Measurements from ENCODE around the gene ASIC4. TPM values are rescaled to one million over a fixed set of nuclear protein-coding genes. Genes with fewer than 3 reads are reported as not detected.
A peak's percentile ranks its signal among the peaks of the same experiment; 100 is the strongest.

ASIC4 gene
- total RNA-seq, 1 experiment from 2014 or later, result not detected

DNA sequence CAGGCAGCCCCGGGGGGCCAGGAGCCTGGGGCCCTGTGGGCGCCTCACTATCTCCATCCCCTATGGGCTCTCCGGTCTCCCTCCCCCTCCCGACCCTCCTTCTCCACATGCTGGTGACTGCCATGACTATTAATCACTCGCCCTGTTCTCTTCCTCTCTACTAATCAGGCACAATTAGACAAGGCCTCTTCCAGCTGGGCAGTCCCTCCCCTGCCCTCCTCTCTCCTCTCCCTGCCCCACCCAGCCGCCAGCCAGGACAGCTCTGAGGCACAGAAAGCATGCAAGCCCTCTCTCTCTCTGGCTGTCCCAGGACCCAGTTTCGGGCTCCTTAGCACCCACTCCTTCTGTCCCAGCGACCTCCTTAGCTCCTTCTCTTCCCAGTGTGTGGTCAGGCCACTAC, 5.8 kb downstream of the ASIC4 start:
- H3K9me3 Mint-ChIP-seq (ENCODE audit: unreplicated experiment), result no peaks in the 10 kb centered on the region
- intact Hi-C loops (cut with micrococcal nuclease), result no loop called here
- TF ChIP-seq, protein P1, sequence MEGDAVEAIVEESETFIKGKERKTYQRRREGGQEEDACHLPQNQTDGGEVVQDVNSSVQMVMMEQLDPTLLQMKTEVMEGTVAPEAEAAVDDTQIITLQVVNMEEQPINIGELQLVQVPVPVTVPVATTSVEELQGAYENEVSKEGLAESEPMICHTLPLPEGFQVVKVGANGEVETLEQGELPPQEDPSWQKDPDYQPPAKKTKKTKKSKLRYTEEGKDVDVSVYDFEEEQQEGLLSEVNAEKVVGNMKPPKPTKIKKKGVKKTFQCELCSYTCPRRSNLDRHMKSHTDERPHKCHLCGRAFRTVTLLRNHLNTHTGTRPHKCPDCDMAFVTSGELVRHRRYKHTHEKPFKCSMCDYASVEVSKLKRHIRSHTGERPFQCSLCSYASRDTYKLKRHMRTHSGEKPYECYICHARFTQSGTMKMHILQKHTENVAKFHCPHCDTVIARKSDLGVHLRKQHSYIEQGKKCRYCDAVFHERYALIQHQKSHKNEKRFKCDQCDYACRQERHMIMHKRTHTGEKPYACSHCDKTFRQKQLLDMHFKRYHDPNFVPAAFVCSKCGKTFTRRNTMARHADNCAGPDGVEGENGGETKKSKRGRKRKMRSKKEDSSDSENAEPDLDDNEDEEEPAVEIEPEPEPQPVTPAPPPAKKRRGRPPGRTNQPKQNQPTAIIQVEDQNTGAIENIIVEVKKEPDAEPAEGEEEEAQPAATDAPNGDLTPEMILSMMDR (IDR thresholded peaks at IDR 0.05; ENCODE audit: unreplicated experiment), result no peak
- POLR2A ChIA-PET, result interaction anchor here (0.6 to 1.5 kb wide), 2 partner anchors 21 to 755 kb away, joined by 4 to 5 read pairs; partner anchors contain the start of gene GMPPA
- no peak for DNase-seq (ENCODE audit: unreplicated experiment)
- no peaks in the 10 kb centered on the region for H3K36me3 Mint-ChIP-seq (ENCODE audit: insufficient read depth, unreplicated experiment)
- H3K4me3 Mint-ChIP-seq (ENCODE audit: unreplicated experiment), result no peak overlapping the region
- H3K4me1 Mint-ChIP-seq (ENCODE audit: insufficient read depth, unreplicated experiment), result peaks cover 18% of the 10 kb centered on the region
- BruUV-seq (replicated peaks), result no TSS peak
- CTCF ChIA-PET, result interaction anchor here (0.5 to 2.1 kb wide), 11 partner anchors 10 to 117 kb away, joined by 3 to 26 read pairs (median 3); partner anchors contain the start of gene GMPPA
- H3K27ac Mint-ChIP-seq (ENCODE audit: low read depth, unreplicated experiment), result no peak overlapping the region
- peaks cover 59% of the 10 kb centered on the region for H3K27me3 Mint-ChIP-seq (ENCODE audit: insufficient read depth, unreplicated experiment)

DNA sequence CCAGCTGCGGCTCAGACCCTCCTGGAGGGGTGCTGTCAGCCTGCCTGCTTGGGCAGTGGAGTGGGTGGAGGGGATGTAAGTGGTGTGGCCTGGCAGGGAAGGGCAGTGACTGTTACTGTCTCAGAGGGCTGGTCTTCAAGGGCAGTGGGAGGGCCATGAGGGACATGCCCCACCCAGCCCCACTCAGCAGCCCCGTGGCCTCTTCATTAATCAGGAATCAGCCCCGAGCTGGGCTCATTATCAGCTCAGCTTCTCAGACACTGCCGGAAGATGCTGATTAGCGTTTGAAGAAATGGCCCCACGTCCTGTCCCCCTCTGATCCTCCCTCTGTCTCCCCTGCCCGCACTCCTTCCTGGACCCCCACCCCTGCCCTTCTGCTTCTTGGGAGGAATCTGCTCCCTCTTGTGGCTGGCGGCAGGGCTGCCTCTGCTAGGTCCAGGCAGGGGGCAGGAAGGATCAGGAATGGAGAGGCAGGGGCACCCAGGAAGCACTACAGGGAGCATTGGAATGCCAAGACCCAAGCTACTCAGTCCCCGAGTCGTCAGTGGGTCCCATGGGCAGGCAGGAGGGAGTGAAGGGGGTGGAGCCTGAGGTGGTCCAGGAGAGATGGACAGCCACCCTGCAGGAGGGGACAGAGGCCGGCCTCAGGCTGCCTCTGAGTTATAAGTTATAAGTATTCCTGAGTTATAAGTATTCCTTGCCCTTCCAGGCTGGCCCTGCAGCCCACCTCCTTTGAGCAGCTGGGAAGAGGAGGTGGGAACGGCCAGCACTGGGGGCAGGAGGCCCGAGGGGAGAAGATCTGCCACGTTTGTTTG, 7.0 kb downstream of the ASIC4 start:
- no peaks in the 10 kb centered on the region for H3K36me3 Mint-ChIP-seq (ENCODE audit: insufficient read depth, unreplicated experiment)
- no peak overlapping the region for H3K27ac Mint-ChIP-seq (ENCODE audit: low read depth, unreplicated experiment)
- ChIA-PET POLR2A (interaction anchor here (0.6 kb wide), 1 partner anchor 273 kb away, joined by 3 read pairs; no protein-coding TSS in a partner anchor), CTCF (interaction anchor here (0.6 to 2.1 kb wide), 17 partner anchors 9 to 238 kb away, joined by 3 to 26 read pairs (median 4); partner anchors contain the start of gene GMPPA)
- H3K9me3 Mint-ChIP-seq (ENCODE audit: unreplicated experiment), result no peaks in the 10 kb centered on the region
- intact Hi-C loops (cut with micrococcal nuclease), result no loop called here
- no peak overlapping the region for H3K4me3 Mint-ChIP-seq (ENCODE audit: unreplicated experiment)
- peaks cover 58% of the 10 kb centered on the region for H3K27me3 Mint-ChIP-seq (ENCODE audit: insufficient read depth, unreplicated experiment)
- peak; percentile 29 for DNase-seq (ENCODE audit: unreplicated experiment)
- peaks cover 18% of the 10 kb centered on the region for H3K4me1 Mint-ChIP-seq (ENCODE audit: insufficient read depth, unreplicated experiment)
- BruUV-seq (replicated peaks), result no TSS peak
- TF ChIP-seq, protein P1 (IDR thresholded peaks at IDR 0.05; ENCODE audit: unreplicated experiment), result peak; percentile 51

DNA sequence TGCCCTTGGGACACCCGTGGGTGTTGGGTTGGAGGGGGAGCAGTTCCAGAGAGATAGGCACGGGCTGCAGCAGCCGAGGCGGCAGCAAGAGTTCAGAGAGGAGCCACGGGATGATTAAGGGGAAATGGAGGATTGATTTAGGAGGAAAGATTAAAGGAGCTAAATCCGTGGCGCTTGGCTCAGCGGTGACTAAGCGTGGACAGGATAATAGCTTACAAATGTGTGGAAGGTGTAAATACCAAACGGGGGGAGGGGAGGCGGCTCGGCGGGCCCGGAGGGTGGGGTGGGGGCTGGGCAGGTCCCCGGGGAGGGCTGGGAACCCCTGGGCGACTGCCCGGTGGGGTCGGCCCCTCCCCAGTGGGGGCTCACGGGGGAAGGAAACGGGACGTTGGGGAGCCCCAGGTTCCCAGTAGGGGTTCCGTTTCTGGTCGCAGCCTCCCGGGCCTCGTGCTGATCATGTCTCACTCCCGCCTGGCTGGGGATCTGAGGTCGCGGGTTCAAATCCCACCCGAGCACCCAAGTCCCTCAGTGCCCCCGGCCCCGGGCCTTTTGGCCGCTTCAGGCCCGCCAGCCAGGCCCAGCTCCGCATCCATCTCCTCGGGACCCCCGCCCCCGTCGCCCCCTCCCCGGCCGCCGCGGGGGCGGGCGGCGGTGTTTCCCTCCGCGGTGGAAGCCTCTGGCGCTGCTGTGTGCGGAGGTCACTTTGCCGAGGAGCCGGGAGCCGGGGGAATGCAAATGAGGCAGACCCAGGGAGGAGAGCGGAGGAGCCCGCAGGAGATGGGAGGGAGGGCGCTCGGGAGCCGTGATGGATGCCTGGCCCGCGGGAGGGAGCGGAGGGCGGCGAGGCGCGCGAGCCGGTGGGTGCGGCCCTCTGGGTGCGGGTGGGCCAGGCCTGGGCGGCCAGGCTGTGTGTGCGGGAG, 8.1 kb downstream of the ASIC4 start:
- no peaks in the 10 kb centered on the region for H3K36me3 Mint-ChIP-seq (ENCODE audit: insufficient read depth, unreplicated experiment)
- CTCF ChIA-PET, result interaction anchor here (0.6 to 1.8 kb wide), 8 partner anchors 9 to 120 kb away, joined by 3 to 7 read pairs (median 4); no protein-coding TSS in a partner anchor
- H3K27me3 Mint-ChIP-seq (ENCODE audit: insufficient read depth, unreplicated experiment), result peaks cover 58% of the 10 kb centered on the region
- BruUV-seq (replicated peaks), result no TSS peak
- no peak overlapping the region for H3K4me3 Mint-ChIP-seq (ENCODE audit: unreplicated experiment)
- intact Hi-C loops (cut with micrococcal nuclease), result no loop called here
- POLR2A ChIA-PET, result no interaction called here
- H3K27ac Mint-ChIP-seq (ENCODE audit: low read depth, unreplicated experiment), result no peak overlapping the region
- H3K9me3 Mint-ChIP-seq (ENCODE audit: unreplicated experiment), result no peaks in the 10 kb centered on the region
- peaks cover 18% of the 10 kb centered on the region for H3K4me1 Mint-ChIP-seq (ENCODE audit: insufficient read depth, unreplicated experiment)
- peak; percentile 33 for DNase-seq (ENCODE audit: unreplicated experiment)
- TF ChIP-seq, protein P1 (IDR thresholded peaks at IDR 0.05; ENCODE audit: unreplicated experiment), result no peak
